GM23338 (cell line): ENCODE results near the gene HOXB3. TPM values are rescaled to one million over a fixed set of nuclear protein-coding genes. Genes with fewer than 3 reads are reported as not detected.

Experiments
- ATAC-seq: fragments of 200-7000 bp; cut with Tn5 transposase; 3 replicates; pipeline ENCODE4 v1.9.1; 2020
- DNase-seq: peaks from one replicate; pipeline ENCODE4 v3.0.0-alpha.2; 2015; ENCODE audit warnings: low spot score
- H2AFZ ChIP-seq: fragments of 200-600 bp; sonication (generic); 2 replicates; pipeline ENCODE4 v1.8.0; 2016; ENCODE audit warnings: antibody characterized with exemption, mild to moderate bottlenecking, moderate library complexity
- H3F3A ChIP-seq: fragments of 200-600 bp; sonication (generic); replicated peaks from 2 replicates; pipeline ENCODE4 v1.8.0; 2017; ENCODE audit warnings: antibody characterized with exemption, mixed run types, low read depth
- H3K27ac ChIP-seq: fragments of 200-600 bp; sonication (generic); 2 replicates; pipeline ENCODE4 v1.6.1; 2016; ENCODE audit warnings: low read depth
- H3K27me3 ChIP-seq: fragments of 200-600 bp; sonication (generic); 2 replicates; pipeline ENCODE4 v1.8.0; 2016; ENCODE audit warnings: mild to moderate bottlenecking, mixed run types, moderate library complexity; ENCODE audit not compliant: insufficient read depth
- H3K36me3 ChIP-seq: fragments of 200-600 bp; sonication (generic); 2 replicates; pipeline ENCODE4 v1.8.0; 2016; ENCODE audit warnings: mild to moderate bottlenecking; ENCODE audit not compliant: insufficient read depth
- H3K4me1 ChIP-seq: fragments of 200-600 bp; sonication (generic); 2 replicates; pipeline ENCODE4 v1.8.0; 2016; ENCODE audit warnings: mild to moderate bottlenecking, moderate library complexity; ENCODE audit not compliant: insufficient read depth
- H3K4me2 ChIP-seq: fragments of 200-600 bp; sonication (generic); 2 replicates; pipeline ENCODE4 v1.7.1; 2017; ENCODE audit warnings: mixed run types
- H3K4me3 ChIP-seq: fragments of 200-600 bp; sonication (generic); 2 replicates; pipeline ENCODE4 v1.6.1; 2016; ENCODE audit warnings: mixed run types
- H3K79me2 ChIP-seq: fragments of 200-600 bp; sonication (generic); replicated peaks from 2 replicates; pipeline ENCODE4 v1.8.0; 2017; ENCODE audit warnings: mild to moderate bottlenecking; ENCODE audit not compliant: insufficient read depth
- H3K9me2 ChIP-seq: fragments of 200-600 bp; sonication (generic); 2 replicates; pipeline ENCODE4 v1.8.0; 2017; ENCODE audit not compliant: insufficient read depth
- H4K20me1 ChIP-seq: fragments of 200-600 bp; sonication (generic); replicated peaks from 2 replicates; pipeline ENCODE4 v1.8.0; 2017; ENCODE audit warnings: mild to moderate bottlenecking; ENCODE audit not compliant: insufficient read depth
- H3K27ac Mint-ChIP-seq: 2 replicates; pipeline ENCODE4 v1.8.0; 2020; ENCODE audit warnings: inconsistent platforms, mild to moderate bottlenecking, moderate library complexity, mixed read lengths
- H3K27me3 Mint-ChIP-seq: 3 replicates; pipeline ENCODE4 v1.8.0; 2022; ENCODE audit warnings: low read depth, mild to moderate bottlenecking, moderate library complexity, mixed read lengths, inconsistent platforms; ENCODE audit not compliant: insufficient read depth, poor library complexity
- H3K36me3 Mint-ChIP-seq: 3 replicates; pipeline ENCODE4 v1.8.0; 2021; ENCODE audit warnings: low read depth, mild to moderate bottlenecking, inconsistent platforms, moderate library complexity, mixed read lengths
- H3K4me1 Mint-ChIP-seq: 3 replicates; pipeline ENCODE4 v1.8.0; 2020; ENCODE audit warnings: mild to moderate bottlenecking, inconsistent platforms, mixed read lengths
- H3K4me3 Mint-ChIP-seq: 3 replicates; pipeline ENCODE4 v1.8.0; 2021; ENCODE audit warnings: moderate library complexity, mild to moderate bottlenecking, inconsistent platforms, mixed read lengths
- H3K9me3 Mint-ChIP-seq: 3 replicates; pipeline ENCODE4 v1.8.0; 2020; ENCODE audit warnings: moderate library complexity, mild to moderate bottlenecking, inconsistent platforms, mixed read lengths
- CREB1 ChIP-seq: fragments of 250-450 bp; sonication (Bioruptor Pico); IDR thresholded peaks from 2 replicates; pipeline ENCODE4 v1.5.0; 2020; ENCODE audit warnings: low read depth, mild to moderate bottlenecking, moderate library complexity
- EZH2 ChIP-seq: fragments of 200-600 bp; sonication (generic); IDR thresholded peaks from one replicate; pipeline ENCODE4 v1.8.0; 2017; ENCODE audit warnings: antibody characterized with exemption, mild to moderate bottlenecking, low read depth; ENCODE audit not compliant: unreplicated experiment
- JUNB ChIP-seq: IDR thresholded peaks from one replicate; pipeline ENCODE4 v1.6.1; 2016; ENCODE audit warnings: antibody characterized with exemption; ENCODE audit not compliant: unreplicated experiment
- NANOG ChIP-seq: IDR thresholded peaks from 2 replicates; pipeline ENCODE4 v1.6.1; 2016; ENCODE audit warnings: antibody characterized with exemption, borderline replicate concordance
- POLR2AphosphoS5 ChIP-seq: IDR thresholded peaks from 2 replicates; pipeline ENCODE4 v1.6.1; 2016; ENCODE audit warnings: antibody characterized with exemption, low read depth
- ZNF114 ChIP-seq: fragments of 250-450 bp; sonication (Bioruptor Pico); IDR thresholded peaks from 2 replicates; pipeline ENCODE4 v1.5.0; 2020; ENCODE audit warnings: mild to moderate bottlenecking, moderate library complexity
- polyA plus RNA-seq: library from polyadenylated mRNA; unstranded; fragments of >200 nt; fragmentation: Nextera tagmentation; extraction: Ambion mirVana; gene quantifications from 2 replicates; pipeline ENCODE4 v1.2.1, GENCODE V29; 2016
- total RNA-seq: library from RNA; depleted of rRNA; stranded (reverse); fragments of >200 nt; shearing (Covaris generic); gene quantifications from 2 replicates; pipeline ENCODE4 v1.2.3, GENCODE V29; 2014
- TF ChIP-seq, protein P1 (sequence below), 2 experiments: fragments of 200-600 bp in 1 of 2; sonication (generic) in 1 of 2; conservative IDR thresholded peaks; 2 replicates each; pipeline versions ENCODE4 v1.5.1 to v1.6.1; 2016 to 2017; ENCODE audit warnings: antibody characterized with exemption in 2 of 2, low read depth in 2 of 2, mild to moderate bottlenecking in 2 of 2, moderate library complexity in 1 of 2
- TF ChIP-seq, protein P2 (sequence below): IDR thresholded peaks from one replicate; pipeline ENCODE4 v1.6.1; 2018; ENCODE audit warnings: antibody characterized with exemption; ENCODE audit not compliant: unreplicated experiment

Gene HOXB3
- total and polyA plus RNA-seq, 2 experiments from 2014 or later = 0.17 TPM; not detected in 1

DNA sequence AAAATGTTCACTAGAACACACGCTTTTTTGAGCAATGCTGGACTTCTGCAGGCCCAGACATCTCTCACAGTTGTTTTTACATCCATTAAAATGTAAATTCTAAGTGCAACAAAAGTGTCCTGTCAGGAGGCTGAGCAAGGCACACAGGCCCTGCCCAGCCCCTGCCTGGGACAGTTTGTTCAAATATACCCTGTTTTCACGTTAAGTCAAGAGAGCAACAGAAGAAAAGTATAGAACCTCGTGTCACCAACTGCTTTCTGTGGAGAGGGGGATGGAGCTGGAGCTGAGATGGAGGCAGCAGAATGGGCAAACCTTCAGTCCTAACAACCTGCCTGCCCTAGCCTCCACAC, 40.8 kb downstream of the HOXB3 start:
- H3K4me1 Mint-ChIP-seq = peaks cover 61% of the 10 kb centered on the region
- peaks cover 100% of the 10 kb centered on the region for H3K27me3 Mint-ChIP-seq
- no peaks in the 10 kb centered on the region for H3K36me3 Mint-ChIP-seq
- TF ChIP-seq NANOG (0 out of 2 replicates have a peak, but pooled peaks have one; percentile 1), CREB1 (CRISPR knock-in tag) (no peak), POLR2AphosphoS5 (no peak), JUNB (no peak), ZNF114 (no peak), EZH2 (no peak)
- TF ChIP-seq, protein P1, sequence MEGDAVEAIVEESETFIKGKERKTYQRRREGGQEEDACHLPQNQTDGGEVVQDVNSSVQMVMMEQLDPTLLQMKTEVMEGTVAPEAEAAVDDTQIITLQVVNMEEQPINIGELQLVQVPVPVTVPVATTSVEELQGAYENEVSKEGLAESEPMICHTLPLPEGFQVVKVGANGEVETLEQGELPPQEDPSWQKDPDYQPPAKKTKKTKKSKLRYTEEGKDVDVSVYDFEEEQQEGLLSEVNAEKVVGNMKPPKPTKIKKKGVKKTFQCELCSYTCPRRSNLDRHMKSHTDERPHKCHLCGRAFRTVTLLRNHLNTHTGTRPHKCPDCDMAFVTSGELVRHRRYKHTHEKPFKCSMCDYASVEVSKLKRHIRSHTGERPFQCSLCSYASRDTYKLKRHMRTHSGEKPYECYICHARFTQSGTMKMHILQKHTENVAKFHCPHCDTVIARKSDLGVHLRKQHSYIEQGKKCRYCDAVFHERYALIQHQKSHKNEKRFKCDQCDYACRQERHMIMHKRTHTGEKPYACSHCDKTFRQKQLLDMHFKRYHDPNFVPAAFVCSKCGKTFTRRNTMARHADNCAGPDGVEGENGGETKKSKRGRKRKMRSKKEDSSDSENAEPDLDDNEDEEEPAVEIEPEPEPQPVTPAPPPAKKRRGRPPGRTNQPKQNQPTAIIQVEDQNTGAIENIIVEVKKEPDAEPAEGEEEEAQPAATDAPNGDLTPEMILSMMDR (conservative IDR thresholded peaks at IDR 0.05; ENCODE audit: low read depth in 2 of 2) = no peak
- TF ChIP-seq, protein P2, sequence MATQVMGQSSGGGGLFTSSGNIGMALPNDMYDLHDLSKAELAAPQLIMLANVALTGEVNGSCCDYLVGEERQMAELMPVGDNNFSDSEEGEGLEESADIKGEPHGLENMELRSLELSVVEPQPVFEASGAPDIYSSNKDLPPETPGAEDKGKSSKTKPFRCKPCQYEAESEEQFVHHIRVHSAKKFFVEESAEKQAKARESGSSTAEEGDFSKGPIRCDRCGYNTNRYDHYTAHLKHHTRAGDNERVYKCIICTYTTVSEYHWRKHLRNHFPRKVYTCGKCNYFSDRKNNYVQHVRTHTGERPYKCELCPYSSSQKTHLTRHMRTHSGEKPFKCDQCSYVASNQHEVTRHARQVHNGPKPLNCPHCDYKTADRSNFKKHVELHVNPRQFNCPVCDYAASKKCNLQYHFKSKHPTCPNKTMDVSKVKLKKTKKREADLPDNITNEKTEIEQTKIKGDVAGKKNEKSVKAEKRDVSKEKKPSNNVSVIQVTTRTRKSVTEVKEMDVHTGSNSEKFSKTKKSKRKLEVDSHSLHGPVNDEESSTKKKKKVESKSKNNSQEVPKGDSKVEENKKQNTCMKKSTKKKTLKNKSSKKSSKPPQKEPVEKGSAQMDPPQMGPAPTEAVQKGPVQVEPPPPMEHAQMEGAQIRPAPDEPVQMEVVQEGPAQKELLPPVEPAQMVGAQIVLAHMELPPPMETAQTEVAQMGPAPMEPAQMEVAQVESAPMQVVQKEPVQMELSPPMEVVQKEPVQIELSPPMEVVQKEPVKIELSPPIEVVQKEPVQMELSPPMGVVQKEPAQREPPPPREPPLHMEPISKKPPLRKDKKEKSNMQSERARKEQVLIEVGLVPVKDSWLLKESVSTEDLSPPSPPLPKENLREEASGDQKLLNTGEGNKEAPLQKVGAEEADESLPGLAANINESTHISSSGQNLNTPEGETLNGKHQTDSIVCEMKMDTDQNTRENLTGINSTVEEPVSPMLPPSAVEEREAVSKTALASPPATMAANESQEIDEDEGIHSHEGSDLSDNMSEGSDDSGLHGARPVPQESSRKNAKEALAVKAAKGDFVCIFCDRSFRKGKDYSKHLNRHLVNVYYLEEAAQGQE = no peak
- Histone ChIP-seq H3K9me2 (no peaks in the 10 kb centered on the region), H3K36me3 (no peaks in the 10 kb centered on the region), H4K20me1 (peaks cover 22% of the 10 kb centered on the region), H2AFZ (no peak overlapping the region), H3K27me3 (peaks cover 100% of the 10 kb centered on the region), H3K27ac (no peak overlapping the region), H3K79me2 (no peaks in the 10 kb centered on the region), H3K4me1 (peaks cover 84% of the 10 kb centered on the region), H3K4me2 (peak overlapping the region; percentile 61), H3F3A (peaks cover 39% of the 10 kb centered on the region), H3K4me3 (no peak overlapping the region)
- no peaks in the 10 kb centered on the region; the same call in 2 of the 3 replicates for H3K9me3 Mint-ChIP-seq
- ATAC-seq (no peak), DNase-seq (no peak)
- no peak overlapping the region for H3K27ac Mint-ChIP-seq
- no peak overlapping the region; the same call in 2 of the 3 replicates for H3K4me3 Mint-ChIP-seq

DNA sequence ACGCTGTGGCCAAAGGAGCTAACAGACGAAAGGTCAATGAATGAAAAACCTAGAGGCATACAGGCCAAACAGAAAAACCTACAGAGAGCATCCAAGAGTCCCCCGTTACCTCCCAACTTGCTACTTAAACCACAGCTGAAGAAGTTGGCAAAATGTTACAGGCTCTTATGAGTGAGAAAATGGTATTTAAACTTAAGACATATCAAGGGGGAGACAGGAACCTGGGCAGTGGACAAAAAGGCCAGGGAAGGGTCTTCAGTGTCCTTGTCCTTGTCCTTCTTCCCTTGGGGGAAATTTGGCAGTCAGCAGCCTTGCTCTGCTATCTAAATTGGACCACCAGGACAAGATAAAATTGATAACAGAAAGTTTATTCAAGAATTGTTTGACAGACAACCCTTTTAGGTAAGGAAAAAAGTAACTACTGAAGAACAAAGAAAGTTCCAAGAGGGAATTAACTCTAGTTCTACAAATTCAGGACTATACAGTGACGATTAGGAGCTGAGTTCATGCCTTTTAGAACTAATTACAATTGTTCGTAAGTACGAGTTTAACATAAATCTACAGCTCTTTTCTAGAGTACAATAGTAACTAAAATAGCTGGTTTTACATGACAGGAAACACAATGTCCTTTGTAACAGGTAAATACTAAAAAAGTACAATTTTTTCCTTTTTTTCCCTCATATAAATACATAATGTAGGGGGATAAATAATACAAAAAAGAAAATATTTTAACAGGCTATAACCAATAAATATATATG, 41.3 kb downstream of the HOXB3 start:
- H3K4me1 ChIP-seq = peaks cover 85% of the 10 kb centered on the region
- H3K79me2 ChIP-seq = no peaks in the 10 kb centered on the region
- no peaks in the 10 kb centered on the region for H3K36me3 ChIP-seq
- H3K9me3 Mint-ChIP-seq = no peaks in the 10 kb centered on the region; the same call in 2 of the 3 replicates
- H3K4me1 Mint-ChIP-seq = peaks cover 64% of the 10 kb centered on the region
- TF ChIP-seq NANOG (peak; percentile 38; the same call in 1 of the 2 replicates), ZNF114 (no peak), EZH2 (peak; percentile 32)
- DNase-seq (no peak), ATAC-seq (no peak)
- H3K4me3 Mint-ChIP-seq = no peak overlapping the region; the same call in 1 of the 3 replicates
- H3K27ac Mint-ChIP-seq = no peak overlapping the region
- H3K36me3 Mint-ChIP-seq = no peaks in the 10 kb centered on the region
- peaks cover 33% of the 10 kb centered on the region for H3F3A ChIP-seq
- H3K27me3 Mint-ChIP-seq = peaks cover 100% of the 10 kb centered on the region
- H3K4me3 ChIP-seq = peak overlapping the region; percentile 15; the same call in 1 of the 2 replicates
- peaks cover 100% of the 10 kb centered on the region for H3K27me3 ChIP-seq
- peak overlapping the region; percentile 61 for H3K4me2 ChIP-seq
- H3K9me2 ChIP-seq = no peaks in the 10 kb centered on the region
- no peak overlapping the region for H3K27ac ChIP-seq
- peaks cover 23% of the 10 kb centered on the region for H4K20me1 ChIP-seq
- no peak overlapping the region for H2AFZ ChIP-seq
